ENCODE measurements around the gene GAS2L2. TPM values are rescaled to one million over a fixed set of nuclear protein-coding genes. Genes with fewer than 3 reads are reported as not detected.

Gene GAS2L2
- total RNA-seq, 1 experiment from 2014 or later, result not detected

DNA sequence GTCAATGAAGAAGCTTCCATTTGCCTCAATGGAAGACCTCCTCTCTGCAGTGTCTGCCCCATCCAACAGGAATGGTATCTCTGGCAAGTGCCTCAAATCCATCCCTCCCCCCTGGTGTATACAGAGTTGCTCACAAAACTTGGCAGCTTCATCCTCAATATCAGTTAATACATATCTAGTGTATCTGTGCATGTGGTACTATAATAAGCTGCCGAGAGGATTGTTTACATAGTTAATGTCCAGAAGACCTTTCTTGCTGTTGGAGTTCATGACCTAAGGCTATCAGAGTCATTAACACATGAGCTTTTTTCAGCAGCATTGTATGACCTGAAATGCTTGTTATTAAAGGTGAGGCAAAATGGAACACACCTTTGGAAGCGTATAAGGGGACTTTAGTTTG lies 35.6 kb downstream of the GAS2L2 start:
- no TSS peak for BruUV-seq (replicated peaks)
- H3K4me3 Mint-ChIP-seq (ENCODE audit: low read depth, unreplicated experiment), result no peak overlapping the region
- H3K27ac Mint-ChIP-seq (ENCODE audit: unreplicated experiment), result no peak overlapping the region
- TF ChIP-seq, protein P1, sequence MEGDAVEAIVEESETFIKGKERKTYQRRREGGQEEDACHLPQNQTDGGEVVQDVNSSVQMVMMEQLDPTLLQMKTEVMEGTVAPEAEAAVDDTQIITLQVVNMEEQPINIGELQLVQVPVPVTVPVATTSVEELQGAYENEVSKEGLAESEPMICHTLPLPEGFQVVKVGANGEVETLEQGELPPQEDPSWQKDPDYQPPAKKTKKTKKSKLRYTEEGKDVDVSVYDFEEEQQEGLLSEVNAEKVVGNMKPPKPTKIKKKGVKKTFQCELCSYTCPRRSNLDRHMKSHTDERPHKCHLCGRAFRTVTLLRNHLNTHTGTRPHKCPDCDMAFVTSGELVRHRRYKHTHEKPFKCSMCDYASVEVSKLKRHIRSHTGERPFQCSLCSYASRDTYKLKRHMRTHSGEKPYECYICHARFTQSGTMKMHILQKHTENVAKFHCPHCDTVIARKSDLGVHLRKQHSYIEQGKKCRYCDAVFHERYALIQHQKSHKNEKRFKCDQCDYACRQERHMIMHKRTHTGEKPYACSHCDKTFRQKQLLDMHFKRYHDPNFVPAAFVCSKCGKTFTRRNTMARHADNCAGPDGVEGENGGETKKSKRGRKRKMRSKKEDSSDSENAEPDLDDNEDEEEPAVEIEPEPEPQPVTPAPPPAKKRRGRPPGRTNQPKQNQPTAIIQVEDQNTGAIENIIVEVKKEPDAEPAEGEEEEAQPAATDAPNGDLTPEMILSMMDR (IDR thresholded peaks at IDR 0.05; ENCODE audit: unreplicated experiment), result no peak
- H3K9me3 Mint-ChIP-seq (ENCODE audit: low read depth, unreplicated experiment), result no peaks in the 10 kb centered on the region
- CTCF ChIA-PET, result no interaction called here
- peaks cover 23% of the 10 kb centered on the region for H3K36me3 Mint-ChIP-seq (ENCODE audit: insufficient read depth, unreplicated experiment)
- no peaks in the 10 kb centered on the region for H3K4me1 Mint-ChIP-seq (ENCODE audit: low read depth, unreplicated experiment)
- no peaks in the 10 kb centered on the region for H3K27me3 Mint-ChIP-seq (ENCODE audit: unreplicated experiment)
- intact Hi-C loops (cut with micrococcal nuclease; ENCODE audit: unreplicated experiment), result no loop called here
- DNase-seq, result no peak

DNA sequence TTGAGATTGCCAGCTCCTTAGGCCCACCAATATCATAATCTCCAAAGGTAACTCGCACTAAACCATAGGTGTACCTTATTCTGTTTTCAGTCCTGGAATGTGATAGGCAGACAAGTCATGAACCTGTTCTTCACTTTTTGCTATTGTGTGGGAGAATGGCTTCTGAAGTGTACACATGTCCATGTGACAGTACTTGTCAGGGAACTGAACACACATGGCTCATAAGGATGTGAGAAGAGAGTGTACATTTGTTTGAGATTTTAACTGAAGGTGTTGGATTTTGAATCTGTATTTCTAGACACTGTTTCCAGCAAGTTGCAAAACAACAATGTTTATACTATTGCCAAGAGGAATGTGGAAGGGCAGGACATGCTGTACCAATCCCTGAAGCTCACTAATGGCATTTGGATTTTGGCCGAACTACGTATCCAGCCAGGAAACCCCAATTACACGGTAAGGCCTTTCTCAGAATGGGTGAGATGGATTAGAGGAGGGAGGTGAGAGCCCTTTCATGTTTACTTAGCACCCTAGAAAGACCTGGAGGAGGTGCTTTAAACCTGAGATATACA lies 36.1 kb downstream of the GAS2L2 start:
- no peaks in the 10 kb centered on the region for H3K27me3 Mint-ChIP-seq (ENCODE audit: unreplicated experiment)
- H3K9me3 Mint-ChIP-seq (ENCODE audit: low read depth, unreplicated experiment), result no peaks in the 10 kb centered on the region
- no TSS peak for BruUV-seq (replicated peaks)
- H3K27ac Mint-ChIP-seq (ENCODE audit: unreplicated experiment), result no peak overlapping the region
- H3K36me3 Mint-ChIP-seq (ENCODE audit: insufficient read depth, unreplicated experiment), result peaks cover 26% of the 10 kb centered on the region
- H3K4me1 Mint-ChIP-seq (ENCODE audit: low read depth, unreplicated experiment), result no peaks in the 10 kb centered on the region
- intact Hi-C loops (cut with micrococcal nuclease; ENCODE audit: unreplicated experiment), result no loop called here
- H3K4me3 Mint-ChIP-seq (ENCODE audit: low read depth, unreplicated experiment), result no peak overlapping the region
- DNase-seq, result no peak
- TF ChIP-seq, protein P1 (IDR thresholded peaks at IDR 0.05; ENCODE audit: unreplicated experiment), result no peak
- CTCF ChIA-PET, result no interaction called here

DNA sequence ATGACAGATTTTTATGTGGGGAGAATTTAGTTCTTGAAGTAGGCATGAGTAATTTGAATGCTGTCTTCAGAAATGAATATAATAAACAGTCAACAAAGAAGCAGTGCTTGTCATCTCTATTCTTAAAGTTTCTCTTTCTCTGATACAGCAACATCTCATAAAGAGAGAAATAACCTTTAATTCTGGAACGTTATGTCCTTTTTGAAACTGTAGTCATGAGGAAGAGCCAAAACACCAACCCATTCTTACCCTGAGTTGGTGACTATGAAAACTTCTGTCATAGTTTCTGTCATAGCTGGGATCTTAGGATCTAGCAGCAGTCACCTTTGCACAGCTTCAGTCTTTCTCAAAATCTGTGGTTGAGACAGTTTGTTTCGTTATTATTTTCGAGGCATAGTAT lies 36.9 kb downstream of the GAS2L2 start:
- no TSS peak for BruUV-seq (replicated peaks)
- TF ChIP-seq, protein P1 (IDR thresholded peaks at IDR 0.05; ENCODE audit: unreplicated experiment), result no peak
- no peak for DNase-seq
- no peaks in the 10 kb centered on the region for H3K27me3 Mint-ChIP-seq (ENCODE audit: unreplicated experiment)
- H3K9me3 Mint-ChIP-seq (ENCODE audit: low read depth, unreplicated experiment), result no peaks in the 10 kb centered on the region
- H3K27ac Mint-ChIP-seq (ENCODE audit: unreplicated experiment), result no peak overlapping the region
- H3K4me1 Mint-ChIP-seq (ENCODE audit: low read depth, unreplicated experiment), result no peaks in the 10 kb centered on the region
- CTCF ChIA-PET, result no interaction called here
- H3K36me3 Mint-ChIP-seq (ENCODE audit: insufficient read depth, unreplicated experiment), result peaks cover 32% of the 10 kb centered on the region
- intact Hi-C loops (cut with micrococcal nuclease; ENCODE audit: unreplicated experiment), result no loop called here
- H3K4me3 Mint-ChIP-seq (ENCODE audit: low read depth, unreplicated experiment), result no peak overlapping the region

DNA sequence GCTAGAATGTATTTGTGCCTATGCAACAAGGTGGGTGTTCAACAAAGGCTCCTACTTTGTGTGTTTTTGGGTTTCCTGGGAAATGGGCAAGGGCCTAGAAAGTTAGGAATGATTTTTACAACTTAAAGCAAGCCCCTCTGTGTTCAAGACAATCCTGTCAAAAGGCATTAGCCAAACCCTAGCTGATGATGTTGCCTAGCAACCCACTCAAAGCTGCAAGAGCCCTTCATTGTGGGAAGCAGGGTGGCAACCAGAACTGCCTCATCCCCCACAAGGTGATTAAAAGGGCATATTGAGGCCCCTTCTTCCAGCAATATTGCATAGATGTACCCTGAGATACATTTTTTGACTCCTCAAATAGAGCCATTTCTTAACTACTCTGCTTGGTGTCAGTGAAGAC lies 37.6 kb downstream of the GAS2L2 start:
- no TSS peak for BruUV-seq (replicated peaks)
- CTCF ChIA-PET, result no interaction called here
- H3K4me1 Mint-ChIP-seq (ENCODE audit: low read depth, unreplicated experiment), result no peaks in the 10 kb centered on the region

More for the DNA sequence above, 37.6 kb downstream of the GAS2L2 start:
- intact Hi-C loops (cut with micrococcal nuclease; ENCODE audit: unreplicated experiment), result no loop called here
- Mint-ChIP-seq H3K9me3 (ENCODE audit: low read depth, unreplicated experiment) (no peaks in the 10 kb centered on the region), H3K27me3 (ENCODE audit: unreplicated experiment) (no peaks in the 10 kb centered on the region), H3K36me3 (ENCODE audit: insufficient read depth, unreplicated experiment) (peaks cover 29% of the 10 kb centered on the region), H3K4me3 (ENCODE audit: low read depth, unreplicated experiment) (no peak overlapping the region), H3K27ac (ENCODE audit: unreplicated experiment) (no peak overlapping the region)
- no peak for DNase-seq
- TF ChIP-seq, protein P1 (IDR thresholded peaks at IDR 0.05; ENCODE audit: unreplicated experiment), result no peak
